Measurements from ENCODE around the gene SYNE1. TPM values are rescaled to one million over a fixed set of nuclear protein-coding genes. Genes with fewer than 3 reads are reported as not detected.

Gene SYNE1
- total and polyA plus RNA-seq, 8 donors: 12.8 to 279 (median 108) TPM

- Histone ChIP-seq H3K9me3 (no peaks in the 10 kb centered on the region), H3K36me3 (peaks cover 0 to 23% (median 10%) of the 10 kb centered on the region in 4 donors), H3K4me3 (no peak overlapping the region), H3K4me1 (peaks cover 0 to 2% (median 0%) of the 10 kb centered on the region in 4 donors), H3K27ac (no peak overlapping the region), H3K27me3 (no peaks in the 10 kb centered on the region)
- 78 to 87% (median 82%) methylated on average over 6 of the region's 6 CpGs for WGBS, 5 donors
- intact Hi-C loops (cut with DNase I; ENCODE audit: low total_unique reads): no loop called here
- no peak for DNase-seq
- TF ChIP-seq EP300 (IDR thresholded peaks at IDR 0.05) (no peak), POLR2A (IDR thresholded peaks at IDR 0.05) (no peak), POLR2AphosphoS5 (IDR thresholded peaks at IDR 0.05) (no peak), CTCF (IDR thresholded peaks at IDR 0.05) (no peak)
These were observed 232.9 kb downstream of the SYNE1 start for GRCh38 chr6:152404086-152404857.

GRCh38 chr6:152402791-152403190 lies 234.4 kb downstream of the SYNE1 start:
- peaks cover 0 to 7% (median 0%) of the 10 kb centered on the region in 4 donors for H3K4me1 ChIP-seq
- intact Hi-C loops (cut with DNase I; ENCODE audit: low total_unique reads): no loop called here
- H3K4me3 ChIP-seq: no peak overlapping the region
- DNase-seq: no peak
- WGBS, 5 donors: 83 to 91% (median 84%) methylated on average over 2 of the region's 2 CpGs
- no peaks in the 10 kb centered on the region for H3K27me3 ChIP-seq
- TF ChIP-seq EP300 (IDR thresholded peaks at IDR 0.05) (no peak), POLR2A (IDR thresholded peaks at IDR 0.05) (no peak), CTCF (IDR thresholded peaks at IDR 0.05) (no peak), POLR2AphosphoS5 (IDR thresholded peaks at IDR 0.05) (no peak)
- no peaks in the 10 kb centered on the region for H3K9me3 ChIP-seq
- no peak overlapping the region for H3K27ac ChIP-seq
- peaks cover 0 to 30% (median 10%) of the 10 kb centered on the region in 4 donors for H3K36me3 ChIP-seq

DNA sequence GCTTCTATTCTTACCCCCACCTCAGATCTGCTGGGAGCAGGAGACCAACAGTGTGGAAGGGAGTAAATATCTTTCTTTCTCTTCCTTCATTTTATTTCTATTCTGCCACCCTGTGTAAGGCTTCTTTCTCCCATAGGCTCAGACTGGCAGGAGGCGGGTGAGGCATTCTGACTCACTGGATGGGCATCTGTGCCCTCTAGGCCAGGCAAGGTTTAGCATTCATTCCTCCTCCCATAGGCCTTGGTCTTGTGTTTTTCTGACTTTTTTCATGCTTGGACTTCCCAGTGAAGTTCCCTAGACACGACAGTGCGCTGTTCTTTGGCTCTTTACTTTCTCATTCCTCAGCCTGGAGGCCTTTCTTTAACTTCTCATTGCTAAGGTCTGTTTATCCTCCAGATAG lies 235.2 kb downstream of the SYNE1 start:
- Histone ChIP-seq H3K9me3 (no peaks in the 10 kb centered on the region), H3K4me1 (peaks cover 0 to 7% (median 0%) of the 10 kb centered on the region in 4 donors)
- WGBS, 5 donors: 84 to 94% (median 90%) methylated on average over 3 of the region's 3 CpGs

DNA sequence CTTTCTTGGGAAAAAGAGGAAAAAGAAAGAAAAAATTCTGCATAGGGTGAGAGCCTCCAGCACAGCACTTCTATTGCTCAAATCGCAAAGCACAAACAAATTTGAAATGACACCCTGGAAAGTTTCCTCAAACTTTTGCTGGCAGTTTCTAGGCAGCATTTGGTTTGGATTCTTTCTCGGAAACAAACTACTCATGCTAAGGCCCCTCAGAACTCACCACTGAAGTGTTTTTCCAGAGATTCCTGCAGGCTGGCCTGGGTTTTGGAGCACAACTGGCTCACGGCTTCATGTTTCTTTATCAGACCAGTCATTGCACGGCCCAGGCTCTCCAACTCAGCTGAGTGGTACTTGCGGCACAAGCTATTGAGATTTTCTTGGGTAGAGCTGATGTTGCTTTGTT lies 237.8 kb downstream of the SYNE1 start:
- intact Hi-C loops (cut with DNase I; ENCODE audit: low total_unique reads): no loop called here
- Histone ChIP-seq H3K36me3 (peaks cover 0 to 39% (median 10%) of the 10 kb centered on the region in 4 donors), H3K27me3 (no peaks in the 10 kb centered on the region), H3K27ac (peak overlapping the region in 3 of 5 donors; percentile 28 to 54 (median 46)), H3K4me1 (peaks cover 0 to 7% (median 0%) of the 10 kb centered on the region in 4 donors), H3K4me3 (no peak overlapping the region), H3K9me3 (no peaks in the 10 kb centered on the region)
- peak in 1 of 2 donors; percentile 19 for DNase-seq
- TF ChIP-seq CTCF (IDR thresholded peaks at IDR 0.05) (no peak), POLR2AphosphoS5 (IDR thresholded peaks at IDR 0.05) (no peak), POLR2A (IDR thresholded peaks at IDR 0.05) (no peak), EP300 (IDR thresholded peaks at IDR 0.05) (no peak)
- 65 to 88% (median 78%) methylated on average over 5 of the region's 5 CpGs for WGBS, 5 donors

More for the DNA sequence above, 235.2 kb downstream of the SYNE1 start:
- no peak overlapping the region for H3K27ac ChIP-seq
- H3K27me3 ChIP-seq: no peaks in the 10 kb centered on the region
- DNase-seq: no peak
- no peak overlapping the region for H3K4me3 ChIP-seq
- intact Hi-C loops (cut with DNase I; ENCODE audit: low total_unique reads): no loop called here
- H3K36me3 ChIP-seq: peaks cover 0 to 35% (median 10%) of the 10 kb centered on the region in 4 donors
- TF ChIP-seq EP300 (IDR thresholded peaks at IDR 0.05) (no peak), POLR2AphosphoS5 (IDR thresholded peaks at IDR 0.05) (no peak), POLR2A (IDR thresholded peaks at IDR 0.05) (no peak), CTCF (IDR thresholded peaks at IDR 0.05) (no peak)
